Measurements from ENCODE around the gene BORCS8.

GRCh38 chr19:19134687-19135158 lies 57.2 kb downstream of the BORCS8 start:
- TF ChIP-seq CTCF (conservative IDR thresholded peaks at IDR 0.05) (no peak), ZFX (IDR thresholded peaks at IDR 0.05) (no peak)

All from C4-2B (cell line).